Measurements from ENCODE around the gene IL1R1. TPM values are rescaled to one million over a fixed set of nuclear protein-coding genes. Genes with fewer than 3 reads are reported as not detected.

IL1R1 gene
- total RNA-seq, 4 donors from 2014 or later: 51.1 to 141 (median 70.9) TPM

DNA sequence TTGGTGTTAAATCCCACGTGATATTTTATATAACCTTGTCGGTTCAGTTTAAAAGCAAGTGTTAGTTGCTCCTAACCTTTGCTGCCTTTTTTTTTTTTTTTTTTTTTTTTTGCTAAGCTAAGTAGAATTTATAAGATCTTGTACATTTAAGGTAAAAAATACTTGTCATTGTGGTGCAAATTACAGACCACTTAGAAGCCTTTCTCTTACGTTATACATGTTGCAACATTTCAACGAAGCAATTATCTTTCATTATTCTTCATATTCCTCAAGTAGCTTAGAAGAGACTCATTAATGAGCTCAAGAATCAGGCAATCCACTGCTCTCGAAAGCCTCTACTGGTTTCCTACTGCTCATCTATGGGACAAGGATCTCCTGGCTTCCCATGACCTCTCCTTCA lies 29.4 kb downstream of the IL1R1 start:
- H3K27me3 ChIP-seq: no peaks in the 10 kb centered on the region
- no peak overlapping the region for H3K4me3 ChIP-seq
- no peaks in the 10 kb centered on the region for H3K4me1 ChIP-seq
- no peaks in the 10 kb centered on the region for H3K9me3 ChIP-seq
- H3K27ac ChIP-seq: no peak overlapping the region
- ATAC-seq: no peak
- no peak for TF ChIP-seq POLR2A (IDR thresholded peaks at IDR 0.05)
- no peak for TF ChIP-seq POLR2AphosphoS5 (IDR thresholded peaks at IDR 0.05)
- TF ChIP-seq, protein P1, sequence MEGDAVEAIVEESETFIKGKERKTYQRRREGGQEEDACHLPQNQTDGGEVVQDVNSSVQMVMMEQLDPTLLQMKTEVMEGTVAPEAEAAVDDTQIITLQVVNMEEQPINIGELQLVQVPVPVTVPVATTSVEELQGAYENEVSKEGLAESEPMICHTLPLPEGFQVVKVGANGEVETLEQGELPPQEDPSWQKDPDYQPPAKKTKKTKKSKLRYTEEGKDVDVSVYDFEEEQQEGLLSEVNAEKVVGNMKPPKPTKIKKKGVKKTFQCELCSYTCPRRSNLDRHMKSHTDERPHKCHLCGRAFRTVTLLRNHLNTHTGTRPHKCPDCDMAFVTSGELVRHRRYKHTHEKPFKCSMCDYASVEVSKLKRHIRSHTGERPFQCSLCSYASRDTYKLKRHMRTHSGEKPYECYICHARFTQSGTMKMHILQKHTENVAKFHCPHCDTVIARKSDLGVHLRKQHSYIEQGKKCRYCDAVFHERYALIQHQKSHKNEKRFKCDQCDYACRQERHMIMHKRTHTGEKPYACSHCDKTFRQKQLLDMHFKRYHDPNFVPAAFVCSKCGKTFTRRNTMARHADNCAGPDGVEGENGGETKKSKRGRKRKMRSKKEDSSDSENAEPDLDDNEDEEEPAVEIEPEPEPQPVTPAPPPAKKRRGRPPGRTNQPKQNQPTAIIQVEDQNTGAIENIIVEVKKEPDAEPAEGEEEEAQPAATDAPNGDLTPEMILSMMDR (IDR thresholded peaks at IDR 0.05): no peak
- no peak for TF ChIP-seq EP300 (IDR thresholded peaks at IDR 0.05)
- WGBS, 2 donors (ENCODE audit: low coverage in 1 of 2): 91 to 97% methylated on average over 5 of the region's 5 CpGs
- peaks cover 4 to 87% of the 10 kb centered on the region in 2 donors for H3K36me3 ChIP-seq

DNA sequence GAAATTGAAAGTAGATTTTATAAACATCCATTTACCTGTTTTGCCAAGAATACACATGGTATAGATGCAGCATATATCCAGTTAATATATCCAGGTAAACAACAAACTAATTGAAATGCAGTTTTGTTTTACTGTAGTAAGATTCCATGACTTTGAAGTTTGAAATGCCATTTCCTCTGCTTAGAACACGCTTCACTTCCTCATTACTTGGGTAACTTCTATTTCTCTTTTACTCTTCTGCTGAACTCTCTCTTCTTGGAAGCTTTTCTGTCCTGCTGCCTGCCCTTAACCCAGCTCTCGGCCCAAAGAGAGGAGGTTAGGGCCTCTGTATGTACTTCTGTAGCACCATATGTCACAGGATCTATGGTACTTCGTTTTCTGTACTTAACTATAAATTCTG lies 30.2 kb downstream of the IL1R1 start:
- Histone ChIP-seq H3K36me3 (peaks cover 4 to 95% of the 10 kb centered on the region in 2 donors), H3K4me1 (no peaks in the 10 kb centered on the region), H3K27me3 (no peaks in the 10 kb centered on the region), H3K27ac (no peak overlapping the region), H3K9me3 (no peaks in the 10 kb centered on the region), H3K4me3 (no peak overlapping the region)
- ATAC-seq: no peak
- WGBS, 2 donors (ENCODE audit: low coverage in 1 of 2): 79 to 86% methylated on average over 2 to 3 of the region's 3 CpGs
- TF ChIP-seq EP300 (IDR thresholded peaks at IDR 0.05) (no peak), POLR2AphosphoS5 (IDR thresholded peaks at IDR 0.05) (no peak), POLR2A (IDR thresholded peaks at IDR 0.05) (no peak)
- TF ChIP-seq, protein P1 (IDR thresholded peaks at IDR 0.05): no peak

DNA sequence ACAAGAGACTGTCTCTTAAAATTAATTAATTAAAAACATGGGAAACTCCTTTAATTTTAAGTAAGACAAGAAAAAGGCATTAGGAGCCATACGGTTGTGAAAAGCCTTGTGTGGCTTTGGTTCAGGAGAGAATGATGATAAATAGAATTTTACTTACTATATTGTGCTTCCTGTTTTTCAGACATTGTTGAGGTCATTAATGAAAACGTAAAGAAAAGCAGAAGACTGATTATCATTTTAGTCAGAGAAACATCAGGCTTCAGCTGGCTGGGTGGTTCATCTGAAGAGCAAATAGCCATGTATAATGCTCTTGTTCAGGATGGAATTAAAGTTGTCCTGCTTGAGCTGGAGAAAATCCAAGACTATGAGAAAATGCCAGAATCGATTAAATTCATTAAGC lies 33.6 kb downstream of the IL1R1 start:
- WGBS, 2 donors (ENCODE audit: low coverage in 1 of 2): 91 to 94% methylated on average over 2 to 3 of the region's 3 CpGs
- H3K4me1 ChIP-seq: no peaks in the 10 kb centered on the region
- no peaks in the 10 kb centered on the region for H3K9me3 ChIP-seq
- TF ChIP-seq POLR2AphosphoS5 (IDR thresholded peaks at IDR 0.05): no peak
- TF ChIP-seq POLR2A (IDR thresholded peaks at IDR 0.05): no peak
- no peak for TF ChIP-seq EP300 (IDR thresholded peaks at IDR 0.05)
- TF ChIP-seq, protein P1 (IDR thresholded peaks at IDR 0.05): no peak
- H3K27ac ChIP-seq: no peak overlapping the region
- no peaks in the 10 kb centered on the region for H3K27me3 ChIP-seq
- H3K4me3 ChIP-seq: no peak overlapping the region
- peaks cover 0 to 67% of the 10 kb centered on the region in 2 donors for H3K36me3 ChIP-seq
- no peak for ATAC-seq

DNA sequence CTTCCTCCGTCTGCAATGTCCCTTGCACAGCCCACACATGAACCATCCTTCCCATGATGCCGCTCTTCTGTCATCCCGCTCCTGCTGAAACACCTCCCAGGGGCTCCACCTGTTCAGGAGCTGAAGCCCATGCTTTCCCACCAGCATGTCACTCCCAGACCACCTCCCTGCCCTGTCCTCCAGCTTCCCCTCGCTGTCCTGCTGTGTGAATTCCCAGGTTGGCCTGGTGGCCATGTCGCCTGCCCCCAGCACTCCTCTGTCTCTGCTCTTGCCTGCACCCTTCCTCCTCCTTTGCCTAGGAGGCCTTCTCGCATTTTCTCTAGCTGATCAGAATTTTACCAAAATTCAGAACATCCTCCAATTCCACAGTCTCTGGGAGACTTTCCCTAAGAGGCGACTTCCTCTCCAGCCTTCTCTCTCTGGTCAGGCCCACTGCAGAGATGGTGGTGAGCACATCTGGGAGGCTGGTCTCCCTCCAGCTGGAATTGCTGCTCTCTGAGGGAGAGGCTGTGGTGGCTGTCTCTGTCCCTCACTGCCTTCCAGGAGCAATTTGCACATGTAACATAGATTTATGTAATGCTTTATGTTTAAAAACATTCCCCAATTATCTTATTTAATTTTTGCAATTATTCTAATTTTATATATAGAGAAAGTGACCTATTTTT lies 35.4 kb downstream of the IL1R1 start:
- H3K4me3 ChIP-seq: no peak overlapping the region
- no peaks in the 10 kb centered on the region for H3K4me1 ChIP-seq
- H3K36me3 ChIP-seq: peaks cover 0 to 49% of the 10 kb centered on the region in 2 donors
- H3K9me3 ChIP-seq: no peaks in the 10 kb centered on the region
- WGBS, 2 donors (ENCODE audit: low coverage in 1 of 2): 78 to 83% methylated on average over 7 of the region's 7 CpGs
- no peaks in the 10 kb centered on the region for H3K27me3 ChIP-seq
- no peak for TF ChIP-seq POLR2AphosphoS5 (IDR thresholded peaks at IDR 0.05)
- TF ChIP-seq, protein P1 (IDR thresholded peaks at IDR 0.05): no peak
- no peak for ATAC-seq
- H3K27ac ChIP-seq: no peak overlapping the region

DNA sequence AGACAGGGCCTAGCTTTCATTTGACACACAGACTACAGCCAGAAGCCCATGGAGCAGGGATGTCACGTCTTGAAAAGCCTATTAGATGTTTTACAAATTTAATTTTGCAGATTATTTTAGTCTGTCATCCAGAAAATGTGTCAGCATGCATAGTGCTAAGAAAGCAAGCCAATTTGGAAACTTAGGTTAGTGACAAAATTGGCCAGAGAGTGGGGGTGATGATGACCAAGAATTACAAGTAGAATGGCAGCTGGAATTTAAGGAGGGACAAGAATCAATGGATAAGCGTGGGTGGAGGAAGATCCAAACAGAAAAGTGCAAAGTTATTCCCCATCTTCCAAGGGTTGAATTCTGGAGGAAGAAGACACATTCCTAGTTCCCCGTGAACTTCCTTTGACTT lies 36.5 kb downstream of the IL1R1 start:
- WGBS, 2 donors (ENCODE audit: low coverage in 1 of 2): 54 to 67% methylated on average over 3 of the region's 3 CpGs
- no peak overlapping the region for H3K27ac ChIP-seq
- ATAC-seq: no peak
- H3K9me3 ChIP-seq: no peaks in the 10 kb centered on the region
- H3K4me3 ChIP-seq: no peak overlapping the region
- peaks cover 0 to 39% of the 10 kb centered on the region in 2 donors for H3K36me3 ChIP-seq
- TF ChIP-seq, protein P1 (IDR thresholded peaks at IDR 0.05): no peak
- TF ChIP-seq POLR2A (IDR thresholded peaks at IDR 0.05) (no peak), POLR2AphosphoS5 (IDR thresholded peaks at IDR 0.05) (no peak), EP300 (IDR thresholded peaks at IDR 0.05) (no peak)
- no peaks in the 10 kb centered on the region for H3K4me1 ChIP-seq
- H3K27me3 ChIP-seq: peaks cover 9% of the 10 kb centered on the region
